ENCODE data around the gene SYCP1.

- TF ChIP-seq CTCF (IDR thresholded peaks at IDR 0.05) = no peak
- TF ChIP-seq POLR2A (IDR thresholded peaks at IDR 0.05) = no peak
These were observed 187.0 kb downstream of the SYCP1 start for GRCh38 chr1:115041654-115042053.
